Fibroblast of lung (primary cell): Measurements from ENCODE around the gene ACOT7. TPM values are rescaled to one million over a fixed set of nuclear protein-coding genes. Genes with fewer than 3 reads are reported as not detected.

Experiments used
- DNase-seq, 2 donors: peaks; one replicate each; pipeline versions ENCODE4 v3.0.0 to v3.0.0-alpha.2; 2010; ENCODE audit warnings: low read depth in 2 of 2
- H2AFZ ChIP-seq: 2 replicates; pipeline ENCODE4 v1.5.1; 2012; ENCODE audit warnings: low read length, control low read depth, inconsistent platforms
- H3K27ac ChIP-seq: 2 replicates; pipeline ENCODE4 v1.5.1; 2011; ENCODE audit warnings: low read length, control low read depth; ENCODE audit not compliant: insufficient read depth
- H3K27me3 ChIP-seq: 2 replicates; pipeline ENCODE4 v1.5.1; 2011; ENCODE audit warnings: mild to moderate bottlenecking, low read length; ENCODE audit not compliant: control insufficient read depth, insufficient read depth
- H3K36me3 ChIP-seq: 2 replicates; pipeline ENCODE4 v1.5.1; 2011; ENCODE audit warnings: low read length; ENCODE audit not compliant: control insufficient read depth, insufficient read depth
- H3K4me1 ChIP-seq: 2 replicates; pipeline ENCODE4 v1.5.1; 2011; ENCODE audit warnings: low read length; ENCODE audit not compliant: control insufficient read depth, insufficient read depth; ENCODE audit errors: extremely low read depth
- H3K4me2 ChIP-seq: 2 replicates; pipeline ENCODE4 v1.5.1; 2011; ENCODE audit warnings: low read length, control low read depth; ENCODE audit not compliant: insufficient read depth; ENCODE audit errors: extremely low read depth
- H3K4me3 ChIP-seq, 4 experiments: fragments of 200-600 bp in 1 of 4; sonication (generic) in 1 of 4; replicated peaks in 1 of 4; 2 replicates each; pipeline ENCODE4 v1.5.1; 2011 to 2016; ENCODE audit warnings: low read length in 4 of 4, low read depth in 3 of 4, mild to moderate bottlenecking in 3 of 4, control low read depth in 2 of 4, inconsistent platforms in 1 of 4, mixed read lengths in 1 of 4; ENCODE audit not compliant: insufficient read depth in 1 of 4; ENCODE audit errors: control extremely low read depth in 1 of 4
- H3K79me2 ChIP-seq: 2 replicates; pipeline ENCODE4 v1.5.1; 2012; ENCODE audit warnings: mild to moderate bottlenecking, low read length, inconsistent platforms; ENCODE audit not compliant: control insufficient read depth, insufficient read depth
- H3K9ac ChIP-seq: 2 replicates; pipeline ENCODE4 v1.5.1; 2011; ENCODE audit warnings: mild to moderate bottlenecking, low read length, control low read depth; ENCODE audit not compliant: insufficient read depth
- H3K9me3 ChIP-seq: 2 replicates; pipeline ENCODE4 v1.5.1; 2012; ENCODE audit warnings: low read depth, low read length; ENCODE audit not compliant: control insufficient read depth, insufficient read depth
- H4K20me1 ChIP-seq: 2 replicates; pipeline ENCODE4 v1.5.1; 2011; ENCODE audit warnings: low read length; ENCODE audit not compliant: control insufficient read depth, insufficient read depth; ENCODE audit errors: extremely low read depth
- EZH2 ChIP-seq: IDR thresholded peaks from 2 replicates; pipeline ENCODE4 v1.5.1; 2012; ENCODE audit warnings: low read length, control low read depth, mild to moderate bottlenecking; ENCODE audit errors: missing control alignments
- polyA plus RNA-seq, 2 donors: library from polyadenylated mRNA; depleted of rRNA in 1 of 2; stranded (reverse) in 1 of 2; unstranded in 1 of 2; fragments of >200 nt; gene quantifications; 2 replicates each; pipeline ENCODE4 v1.2.1, GENCODE V29; 2011 to 2012; ENCODE audit warnings: missing spikeins in 1 of 2
- total RNA-seq: library from RNA; depleted of rRNA; stranded (reverse); fragments of >200 nt; gene quantifications from 2 replicates; pipeline ENCODE4 v1.2.1, GENCODE V29; 2014
- TF ChIP-seq, protein P1 (sequence below), 2 donors: IDR thresholded peaks in 1 of 2; conservative IDR thresholded peaks in 1 of 2; 1 replicate in 1 of 2; 2 replicates in 1 of 2; pipeline ENCODE4 v1.5.1; 2011 to 2012; ENCODE audit warnings: low read length in 2 of 2, control low read depth in 1 of 2, inconsistent platforms in 1 of 2, low read depth in 1 of 2, mild to moderate bottlenecking in 1 of 2

The ACOT7 gene
- total and polyA plus RNA-seq, 2 donors (not counting 1 experiment from before 2014, with no cell fraction given), result 50.7 to 58.0 TPM

DNA sequence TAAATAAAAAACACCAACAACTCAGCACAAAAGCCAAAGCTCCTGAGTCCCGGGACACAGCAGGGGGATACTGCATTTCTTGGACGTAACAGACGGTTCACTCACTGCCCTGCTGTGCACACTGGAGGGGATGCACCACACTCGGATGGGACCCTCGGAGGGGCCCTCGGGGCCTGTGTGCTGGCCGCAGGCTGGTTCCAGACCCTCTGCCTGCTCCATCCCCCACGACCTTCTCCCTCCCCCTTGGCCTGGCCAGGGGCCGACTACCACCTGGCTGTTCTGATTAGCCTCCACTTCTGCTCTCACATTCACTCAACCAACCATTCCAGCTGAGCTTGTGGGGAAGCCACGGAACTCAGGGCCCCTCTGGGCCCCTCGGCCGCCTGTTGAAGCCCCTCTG lies 64.9 kb downstream of the ACOT7 start:
- Histone ChIP-seq H4K20me1 (no peaks in the 10 kb centered on the region), H3K4me3 (no peak overlapping the region), H3K9ac (no peak overlapping the region), H3K36me3 (peaks cover 4% of the 10 kb centered on the region), H3K27me3 (no peaks in the 10 kb centered on the region), H3K27ac (no peak overlapping the region), H2AFZ (no peak overlapping the region), H3K4me2 (peak overlapping the region; percentile 56), H3K79me2 (no peaks in the 10 kb centered on the region), H3K9me3 (no peaks in the 10 kb centered on the region), H3K4me1 (peaks cover 9% of the 10 kb centered on the region)
- TF ChIP-seq EZH2, result no peak
- TF ChIP-seq, protein P1, sequence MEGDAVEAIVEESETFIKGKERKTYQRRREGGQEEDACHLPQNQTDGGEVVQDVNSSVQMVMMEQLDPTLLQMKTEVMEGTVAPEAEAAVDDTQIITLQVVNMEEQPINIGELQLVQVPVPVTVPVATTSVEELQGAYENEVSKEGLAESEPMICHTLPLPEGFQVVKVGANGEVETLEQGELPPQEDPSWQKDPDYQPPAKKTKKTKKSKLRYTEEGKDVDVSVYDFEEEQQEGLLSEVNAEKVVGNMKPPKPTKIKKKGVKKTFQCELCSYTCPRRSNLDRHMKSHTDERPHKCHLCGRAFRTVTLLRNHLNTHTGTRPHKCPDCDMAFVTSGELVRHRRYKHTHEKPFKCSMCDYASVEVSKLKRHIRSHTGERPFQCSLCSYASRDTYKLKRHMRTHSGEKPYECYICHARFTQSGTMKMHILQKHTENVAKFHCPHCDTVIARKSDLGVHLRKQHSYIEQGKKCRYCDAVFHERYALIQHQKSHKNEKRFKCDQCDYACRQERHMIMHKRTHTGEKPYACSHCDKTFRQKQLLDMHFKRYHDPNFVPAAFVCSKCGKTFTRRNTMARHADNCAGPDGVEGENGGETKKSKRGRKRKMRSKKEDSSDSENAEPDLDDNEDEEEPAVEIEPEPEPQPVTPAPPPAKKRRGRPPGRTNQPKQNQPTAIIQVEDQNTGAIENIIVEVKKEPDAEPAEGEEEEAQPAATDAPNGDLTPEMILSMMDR (conservative IDR thresholded peaks at IDR 0.05 in 1 of 2, IDR thresholded peaks at IDR 0.05 in 1 of 2; ENCODE audit: low read depth in 1 of 2, low read length in 2 of 2), result no peak
- no peak for DNase-seq

- H3K79me2 ChIP-seq, result no peaks in the 10 kb centered on the region
- no peaks in the 10 kb centered on the region for H3K27me3 ChIP-seq
- H3K36me3 ChIP-seq, result peaks cover 4% of the 10 kb centered on the region
- no peak overlapping the region for H2AFZ ChIP-seq
- no peak overlapping the region for H3K4me3 ChIP-seq
- no peaks in the 10 kb centered on the region for H4K20me1 ChIP-seq
- H3K27ac ChIP-seq, result no peak overlapping the region
- no peak overlapping the region for H3K9ac ChIP-seq
- DNase-seq, result no peak
- H3K4me1 ChIP-seq, result peaks cover 9% of the 10 kb centered on the region
- TF ChIP-seq, protein P1 (conservative IDR thresholded peaks at IDR 0.05 in 1 of 2, IDR thresholded peaks at IDR 0.05 in 1 of 2; ENCODE audit: low read depth in 1 of 2, low read length in 2 of 2), result no peak
- TF ChIP-seq EZH2, result no peak
- H3K4me2 ChIP-seq, result no peak overlapping the region
- no peaks in the 10 kb centered on the region for H3K9me3 ChIP-seq
Observed at GRCh38 chr1:6328091-6328490, 65.5 kb downstream of the ACOT7 start.

DNA sequence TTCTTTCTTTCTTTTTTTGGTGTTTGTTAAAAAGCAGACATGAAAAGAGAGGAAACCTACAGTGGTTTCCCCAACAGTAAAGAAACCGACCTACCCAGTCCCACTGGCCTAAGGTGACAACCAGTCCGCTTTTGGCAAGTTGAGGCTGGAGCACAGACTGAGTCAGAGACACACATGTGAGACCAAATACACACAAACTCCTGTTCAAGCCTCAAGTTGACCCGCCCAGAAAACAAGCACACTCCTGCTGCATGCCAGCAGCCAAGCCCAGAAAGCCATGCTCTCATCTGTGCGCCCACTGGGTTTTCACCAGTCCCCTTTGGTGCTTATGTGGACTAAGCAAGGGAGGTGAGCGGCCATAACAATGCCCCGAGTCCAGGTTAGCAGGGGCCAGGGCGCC lies 68.1 kb downstream of the ACOT7 start:
- Histone ChIP-seq H3K4me2 (no peak overlapping the region), H3K4me1 (peaks cover 4% of the 10 kb centered on the region), H4K20me1 (no peaks in the 10 kb centered on the region), H3K27ac (no peak overlapping the region), H3K9ac (no peak overlapping the region), H2AFZ (no peak overlapping the region), H3K36me3 (peaks cover 4% of the 10 kb centered on the region), H3K27me3 (no peaks in the 10 kb centered on the region), H3K79me2 (no peaks in the 10 kb centered on the region), H3K4me3 (no peak overlapping the region), H3K9me3 (no peaks in the 10 kb centered on the region)
- DNase-seq, result no peak
- TF ChIP-seq, protein P1 (conservative IDR thresholded peaks at IDR 0.05 in 1 of 2, IDR thresholded peaks at IDR 0.05 in 1 of 2; ENCODE audit: low read depth in 1 of 2, low read length in 2 of 2), result no peak
- TF ChIP-seq EZH2, result no peak
